Tibial nerve (tissue), 3 donors: ENCODE data around the gene LRRC41.

Experiments used
- CTCF ChIP-seq, 5 experiments: fragments of 200-600 bp in 3 of 5; fragments of 450-650 bp in 2 of 5; sonication (generic) in 3 of 5; IDR thresholded peaks; one replicate each; pipeline ENCODE4 v1.5.1; 2016 to 2019; ENCODE audit warnings: antibody characterized with exemption in 5 of 5, mild to moderate bottlenecking in 3 of 5, moderate library complexity in 2 of 5
- POLR2A ChIP-seq, 2 donors: fragments of 450-650 bp; IDR thresholded peaks; one replicate each; pipeline ENCODE4 v1.6.1; 2017; ENCODE audit warnings: antibody characterized with exemption in 2 of 2, mild to moderate bottlenecking in 2 of 2, moderate library complexity in 2 of 2

- TF ChIP-seq CTCF (IDR thresholded peaks at IDR 0.05) (peak in 1 of 5 experiments; percentile 15), POLR2A (IDR thresholded peaks at IDR 0.05) (no peak)
Measured at GRCh38 chr1:46333300-46334029, 30.0 kb upstream of the LRRC41 start.
